ENCODE data around the gene ARHGEF19. TPM values are rescaled to one million over a fixed set of nuclear protein-coding genes. Genes with fewer than 3 reads are reported as not detected.
"Not testable (repeated sequence)": the region's sequence is repeated elsewhere in the genome, so short reads cannot be mapped to it uniquely, and the experiment has no call there.

ARHGEF19 gene
- total and polyA plus RNA-seq, 12 donors: 4.8 to 46.2 (median 22.1) TPM

- Histone ChIP-seq H3K4me1 (replicated peaks in 1 of 2) (peaks cover 11 to 14% of the 10 kb centered on the region in 2 donors), H3K27me3 (no peaks in the 10 kb centered on the region), H3K36me3 (replicated peaks in 1 of 2) (peaks cover 0 to 15% of the 10 kb centered on the region in 2 donors), H3K27ac (no peak overlapping the region), H3K9me3 (replicated peaks in 1 of 3) (no peaks in the 10 kb centered on the region), H3K4me3 (no peak overlapping the region)
- TF ChIP-seq, protein P1, sequence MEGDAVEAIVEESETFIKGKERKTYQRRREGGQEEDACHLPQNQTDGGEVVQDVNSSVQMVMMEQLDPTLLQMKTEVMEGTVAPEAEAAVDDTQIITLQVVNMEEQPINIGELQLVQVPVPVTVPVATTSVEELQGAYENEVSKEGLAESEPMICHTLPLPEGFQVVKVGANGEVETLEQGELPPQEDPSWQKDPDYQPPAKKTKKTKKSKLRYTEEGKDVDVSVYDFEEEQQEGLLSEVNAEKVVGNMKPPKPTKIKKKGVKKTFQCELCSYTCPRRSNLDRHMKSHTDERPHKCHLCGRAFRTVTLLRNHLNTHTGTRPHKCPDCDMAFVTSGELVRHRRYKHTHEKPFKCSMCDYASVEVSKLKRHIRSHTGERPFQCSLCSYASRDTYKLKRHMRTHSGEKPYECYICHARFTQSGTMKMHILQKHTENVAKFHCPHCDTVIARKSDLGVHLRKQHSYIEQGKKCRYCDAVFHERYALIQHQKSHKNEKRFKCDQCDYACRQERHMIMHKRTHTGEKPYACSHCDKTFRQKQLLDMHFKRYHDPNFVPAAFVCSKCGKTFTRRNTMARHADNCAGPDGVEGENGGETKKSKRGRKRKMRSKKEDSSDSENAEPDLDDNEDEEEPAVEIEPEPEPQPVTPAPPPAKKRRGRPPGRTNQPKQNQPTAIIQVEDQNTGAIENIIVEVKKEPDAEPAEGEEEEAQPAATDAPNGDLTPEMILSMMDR (IDR thresholded peaks at IDR 0.05): no peak
- TF ChIP-seq POLR2A (IDR thresholded peaks at IDR 0.05): no peak
- peak in 1 of 7 donors; percentile 45 for DNase-seq
- WGBS, 4 donors: 95 to 97% (median 97%) methylated on average over 9 of the region's 9 CpGs
- intact Hi-C loops (cut with DNase I): loop anchor here in 1 of 2 donors (10.0 kb wide), 1 partner anchor 96 kb away; the partner anchor contains the start of gene FBXO42
These were observed 46.2 kb upstream of the ARHGEF19 start for GRCh38 chr1:16258591-16259135.

DNA sequence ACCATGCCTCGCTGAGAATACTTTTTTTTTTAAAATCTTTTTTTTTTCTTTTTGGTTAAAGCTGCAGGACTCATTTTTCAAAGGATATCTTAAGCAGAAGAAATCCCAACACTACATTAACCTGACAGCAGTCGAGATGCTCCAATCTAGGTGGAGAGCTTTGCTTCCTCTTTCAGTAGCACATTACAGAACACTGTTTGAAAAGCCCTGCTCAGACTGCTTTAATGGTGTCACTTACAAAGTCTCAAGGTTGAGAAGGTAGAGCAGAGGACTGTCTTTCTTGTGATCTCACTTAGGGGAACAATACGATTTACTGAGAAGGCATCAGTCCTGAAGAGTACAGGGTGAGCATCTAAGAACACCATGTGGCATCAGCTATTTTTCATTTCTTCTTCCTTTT, 45.5 kb upstream of the ARHGEF19 start:
- no peak overlapping the region for H3K4me3 ChIP-seq
- H3K27me3 ChIP-seq: no peaks in the 10 kb centered on the region
- H3K36me3 ChIP-seq (replicated peaks in 1 of 2): peaks cover 0 to 15% of the 10 kb centered on the region in 2 donors
- H3K4me1 ChIP-seq (replicated peaks in 1 of 2): peaks cover 12 to 20% of the 10 kb centered on the region in 2 donors
- no peaks in the 10 kb centered on the region for H3K9me3 ChIP-seq (replicated peaks in 1 of 3)
- 90 to 96% (median 95%) methylated on average over 3 of the region's 3 CpGs for WGBS, 4 donors
- TF ChIP-seq, protein P1 (IDR thresholded peaks at IDR 0.05): no peak
- no peak for TF ChIP-seq POLR2A (IDR thresholded peaks at IDR 0.05)
- no peak for DNase-seq
- no peak overlapping the region for H3K27ac ChIP-seq
- intact Hi-C loops (cut with DNase I): loop anchor here in 1 of 2 donors (10.0 kb wide), 1 partner anchor 97 kb away; the partner anchor contains the start of gene FBXO42

DNA sequence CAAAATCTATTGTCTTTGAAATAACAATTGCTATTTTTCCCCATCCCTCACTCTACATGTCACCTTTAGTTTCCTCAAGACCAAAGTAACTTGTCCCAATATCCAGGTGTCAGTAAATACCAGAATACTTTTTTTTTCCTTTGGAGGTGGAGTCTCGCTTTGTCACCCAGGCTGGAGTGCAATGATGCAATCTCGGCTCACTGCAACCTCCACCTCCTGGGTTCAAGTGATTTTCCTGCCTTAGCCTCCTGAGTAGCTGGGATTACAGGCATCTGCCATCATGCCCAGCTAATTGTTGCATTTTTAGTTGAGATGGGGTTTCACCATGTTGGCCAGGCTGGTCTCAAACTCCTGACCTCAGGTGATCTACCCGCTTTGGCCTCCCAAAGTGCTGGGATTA, 45.1 kb upstream of the ARHGEF19 start:
- not testable (repeated sequence) for H3K9me3 ChIP-seq (replicated peaks in 1 of 3); H3K27me3 ChIP-seq; H3K27ac ChIP-seq; H3K4me3 ChIP-seq
- 95 to 100% (median 97%) methylated on average over 3 of the region's 3 CpGs for WGBS, 4 donors
- Histone ChIP-seq H3K36me3 (replicated peaks in 1 of 2) (peaks cover 0 to 17% of the 10 kb centered on the region in 2 donors), H3K4me1 (replicated peaks in 1 of 2) (peaks cover 12 to 20% of the 10 kb centered on the region in 2 donors)
- intact Hi-C loops (cut with DNase I): loop anchor here in 1 of 2 donors (10.0 kb wide), 1 partner anchor 97 kb away; the partner anchor contains the start of gene FBXO42
- peak in 1 of 7 donors; percentile 9 for DNase-seq

DNA sequence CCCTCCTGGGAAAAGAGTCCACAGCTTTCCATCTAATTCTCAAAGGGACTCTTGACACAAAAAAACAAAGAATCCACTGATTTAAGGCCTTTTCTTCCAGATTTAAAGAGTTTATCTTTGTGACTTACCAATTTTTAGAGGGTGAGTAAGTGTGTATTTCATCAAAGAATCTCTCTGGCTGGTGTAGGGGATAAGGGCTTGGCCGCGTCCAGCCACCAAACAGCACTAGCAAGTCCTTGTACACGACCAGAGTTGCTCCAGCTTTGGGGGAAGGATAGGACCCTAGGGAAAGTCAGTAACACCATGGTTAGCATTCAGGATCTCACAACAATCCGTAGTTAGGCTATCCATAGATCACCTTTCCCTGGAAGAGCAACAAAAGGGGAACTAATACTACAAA, 44.0 kb upstream of the ARHGEF19 start:
- Histone ChIP-seq H3K4me1 (replicated peaks in 1 of 2) (peaks cover 12 to 20% of the 10 kb centered on the region in 2 donors), H3K36me3 (replicated peaks in 1 of 2) (peaks cover 0 to 28% of the 10 kb centered on the region in 2 donors), H3K9me3 (replicated peaks in 1 of 3) (no peaks in the 10 kb centered on the region), H3K27ac (no peak overlapping the region), H3K4me3 (no peak overlapping the region), H3K27me3 (no peaks in the 10 kb centered on the region)
- 82 to 87% (median 84%) methylated on average over 4 of the region's 4 CpGs for whole genome bisulfite sequencing, 4 donors
- intact Hi-C loops (cut with DNase I): loop anchor here in 1 of 2 donors (10.0 kb wide), 1 partner anchor 98 kb away; the partner anchor contains the start of gene FBXO42
- TF ChIP-seq, protein P1 (IDR thresholded peaks at IDR 0.05): no peak
- TF ChIP-seq POLR2A (IDR thresholded peaks at IDR 0.05): no peak
- peak in 1 of 7 donors; percentile 12 for DNase-seq

Data from adrenal gland (tissue), 12 donors.